ENCODE measurements around the gene DGKZ.

The DGKZ gene

DNA sequence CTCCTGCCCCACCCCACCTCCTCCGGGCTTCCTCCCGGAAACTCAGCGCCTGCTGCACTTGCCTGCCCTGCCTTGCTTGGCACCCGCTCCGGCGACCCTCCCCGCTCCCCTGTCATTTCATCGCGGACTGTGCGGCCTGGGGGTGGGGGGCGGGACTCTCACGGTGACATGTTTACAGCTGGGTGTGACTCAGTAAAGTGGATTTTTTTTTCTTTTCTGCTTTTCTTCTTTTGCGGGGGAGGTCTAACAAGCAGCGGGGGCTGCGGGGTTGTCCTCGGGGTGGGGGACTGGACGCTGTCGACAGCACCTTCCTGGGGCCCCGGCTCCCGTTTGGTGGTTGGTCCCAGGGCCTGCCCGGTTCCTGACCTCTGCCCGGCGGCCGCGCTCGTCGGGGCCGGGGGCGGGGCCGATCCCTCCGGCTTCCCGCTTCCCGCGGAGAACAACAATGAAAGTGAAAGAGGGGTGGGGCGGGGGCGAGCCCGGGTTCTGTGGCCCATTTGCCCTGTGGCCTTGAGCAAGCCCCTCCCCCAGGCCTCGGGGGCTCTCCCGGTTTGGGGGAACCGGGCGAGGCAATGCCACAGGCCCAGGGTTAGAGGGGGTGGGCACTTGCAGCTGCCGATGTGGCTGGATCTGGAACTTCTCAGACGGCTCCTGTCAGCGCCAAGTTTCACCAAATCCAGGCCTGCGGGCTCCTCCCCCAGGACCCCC, 33.2 kb downstream of the DGKZ start:
- TF ChIP-seq, protein P1, sequence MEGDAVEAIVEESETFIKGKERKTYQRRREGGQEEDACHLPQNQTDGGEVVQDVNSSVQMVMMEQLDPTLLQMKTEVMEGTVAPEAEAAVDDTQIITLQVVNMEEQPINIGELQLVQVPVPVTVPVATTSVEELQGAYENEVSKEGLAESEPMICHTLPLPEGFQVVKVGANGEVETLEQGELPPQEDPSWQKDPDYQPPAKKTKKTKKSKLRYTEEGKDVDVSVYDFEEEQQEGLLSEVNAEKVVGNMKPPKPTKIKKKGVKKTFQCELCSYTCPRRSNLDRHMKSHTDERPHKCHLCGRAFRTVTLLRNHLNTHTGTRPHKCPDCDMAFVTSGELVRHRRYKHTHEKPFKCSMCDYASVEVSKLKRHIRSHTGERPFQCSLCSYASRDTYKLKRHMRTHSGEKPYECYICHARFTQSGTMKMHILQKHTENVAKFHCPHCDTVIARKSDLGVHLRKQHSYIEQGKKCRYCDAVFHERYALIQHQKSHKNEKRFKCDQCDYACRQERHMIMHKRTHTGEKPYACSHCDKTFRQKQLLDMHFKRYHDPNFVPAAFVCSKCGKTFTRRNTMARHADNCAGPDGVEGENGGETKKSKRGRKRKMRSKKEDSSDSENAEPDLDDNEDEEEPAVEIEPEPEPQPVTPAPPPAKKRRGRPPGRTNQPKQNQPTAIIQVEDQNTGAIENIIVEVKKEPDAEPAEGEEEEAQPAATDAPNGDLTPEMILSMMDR (IDR thresholded peaks at IDR 0.05; ENCODE audit: low read length, missing control alignments), result no peak
- peak overlapping the region; percentile 52 for H3K4me3 ChIP-seq (replicated peaks; ENCODE audit: low read depth, low read length)
- DNase-seq (ENCODE audit: low read depth), result peak; percentile 49

DNA sequence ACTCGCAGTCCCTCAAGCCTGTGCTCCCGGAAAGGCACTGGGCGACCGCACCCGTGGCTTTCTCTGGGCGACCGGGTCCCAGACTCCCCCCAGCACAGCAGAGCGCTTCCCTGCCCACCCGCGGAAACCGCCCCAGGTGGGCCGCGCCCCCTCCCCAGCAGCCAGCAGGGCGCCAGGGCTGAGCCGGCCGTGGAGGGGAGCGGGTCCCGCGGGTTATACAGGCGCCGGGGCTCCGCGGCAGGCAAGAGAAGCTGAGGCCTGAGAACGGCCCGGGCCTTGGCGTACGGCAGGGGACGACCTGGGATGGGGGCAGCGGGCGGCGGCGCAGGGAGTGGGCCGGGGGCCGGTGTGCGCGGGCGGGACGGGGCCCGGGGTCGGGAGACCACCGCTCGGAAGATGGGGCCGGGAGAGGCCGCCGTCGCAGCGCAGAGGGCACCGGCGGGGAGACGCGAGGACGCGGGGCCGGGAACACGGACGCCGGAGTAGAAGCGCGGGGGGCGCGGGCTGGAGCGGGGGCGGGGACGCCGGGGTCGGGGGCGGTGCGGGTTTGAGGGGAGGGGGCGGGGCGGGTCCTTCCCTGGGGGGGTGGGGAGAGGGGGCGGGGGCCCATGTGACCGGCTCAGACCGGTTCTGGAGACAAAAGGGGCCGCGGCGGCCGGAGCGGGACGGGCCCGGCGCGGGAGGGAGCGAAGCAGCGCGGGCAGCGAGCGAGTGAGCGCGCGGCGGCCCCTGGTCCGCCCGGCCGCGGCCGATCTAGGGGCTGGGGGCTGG, 34.0 kb downstream of the DGKZ start, which contains the start of gene MDK:
TSS of gene MDK (plus strand) at position 622 of the 771 bp plus-strand sequence. CDS start 389 bp downstream, outside the sequence.
- TF ChIP-seq, protein P1 (IDR thresholded peaks at IDR 0.05; ENCODE audit: low read length, missing control alignments), result no peak
- H3K4me3 ChIP-seq (replicated peaks; ENCODE audit: low read depth, low read length), result peak within 1 kb of the TSS; percentile 59
- DNase-seq (ENCODE audit: low read depth), result no peak

DNA sequence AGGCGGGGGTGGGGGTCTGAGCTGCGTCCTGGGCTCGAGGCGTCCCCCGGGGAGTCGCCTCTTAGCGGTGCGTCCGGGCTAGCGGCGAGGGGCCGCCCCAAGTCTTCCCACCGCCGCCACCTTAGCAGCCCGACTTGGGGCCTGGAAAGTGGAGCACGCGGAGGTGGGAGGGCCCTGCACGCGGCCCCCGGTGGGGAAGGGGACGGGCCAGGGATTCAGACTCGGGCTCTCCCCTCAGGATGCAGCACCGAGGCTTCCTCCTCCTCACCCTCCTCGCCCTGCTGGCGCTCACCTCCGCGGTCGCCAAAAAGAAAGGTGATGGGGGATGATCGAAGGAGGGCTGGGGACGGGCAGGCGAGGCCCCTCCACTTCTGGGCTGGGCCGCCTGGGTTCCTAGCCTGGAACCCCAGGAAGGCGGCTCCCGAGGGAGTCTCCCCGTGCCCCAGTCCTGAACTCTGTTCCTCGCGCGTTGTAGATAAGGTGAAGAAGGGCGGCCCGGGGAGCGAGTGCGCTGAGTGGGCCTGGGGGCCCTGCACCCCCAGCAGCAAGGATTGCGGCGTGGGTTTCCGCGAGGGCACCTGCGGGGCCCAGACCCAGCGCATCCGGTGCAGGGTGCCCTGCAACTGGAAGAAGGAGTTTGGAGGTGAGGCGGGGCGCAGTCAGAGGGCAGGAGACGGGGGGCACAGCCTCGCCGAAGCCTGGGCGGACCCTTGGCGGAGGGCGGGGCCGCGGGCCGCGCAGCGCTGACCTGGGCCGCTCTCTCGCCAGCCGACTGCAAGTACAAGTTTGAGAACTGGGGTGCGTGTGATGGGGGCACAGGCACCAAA, 34.8 kb downstream of the DGKZ start:
- TF ChIP-seq, protein P1 (IDR thresholded peaks at IDR 0.05; ENCODE audit: low read length, missing control alignments), result no peak
- no peak for DNase-seq (ENCODE audit: low read depth)

DNA sequence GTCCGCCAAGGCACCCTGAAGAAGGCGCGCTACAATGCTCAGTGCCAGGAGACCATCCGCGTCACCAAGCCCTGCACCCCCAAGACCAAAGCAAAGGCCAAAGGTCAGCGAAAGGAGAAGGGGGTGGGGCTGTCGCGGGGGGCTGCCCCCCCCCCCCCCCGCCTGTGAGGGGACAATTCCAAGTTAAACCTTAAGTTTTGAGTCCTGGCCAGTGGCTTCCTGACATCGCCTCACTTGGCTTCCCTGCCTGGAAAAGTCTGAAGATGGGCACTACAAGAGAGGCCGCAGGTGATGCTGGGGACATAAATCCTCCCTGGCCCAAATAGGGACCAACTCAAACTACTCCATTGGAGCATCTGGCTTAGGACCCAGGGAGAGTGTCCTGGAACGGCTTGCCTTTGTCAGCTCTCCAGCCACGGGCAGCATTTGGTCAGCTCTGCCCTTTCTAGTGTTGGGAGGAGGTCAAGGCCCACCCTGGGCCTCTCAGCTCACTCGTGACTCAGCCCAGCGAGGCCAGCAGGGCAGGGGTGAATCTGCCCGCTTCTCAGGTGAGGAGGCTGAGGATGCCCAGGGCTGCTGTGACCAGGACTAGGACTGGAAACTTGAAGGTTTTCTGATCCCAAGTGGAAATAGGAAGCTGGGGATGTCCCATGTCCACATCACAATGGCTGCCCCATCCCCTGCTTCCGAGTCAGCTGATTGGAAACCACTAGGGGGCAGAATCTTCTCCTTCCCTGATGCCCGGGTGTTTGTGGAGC, 35.6 kb downstream of the DGKZ start:
- peak overlapping the region; percentile 59 for H3K4me3 ChIP-seq (replicated peaks; ENCODE audit: low read depth, low read length)
- DNase-seq (ENCODE audit: low read depth), result peak; percentile 63
- TF ChIP-seq, protein P1 (IDR thresholded peaks at IDR 0.05; ENCODE audit: low read length, missing control alignments), result peak; percentile 66

More for the DNA sequence above, 34.8 kb downstream of the DGKZ start:
- H3K4me3 ChIP-seq (replicated peaks; ENCODE audit: low read depth, low read length), result peak overlapping the region; percentile 59

DNA sequence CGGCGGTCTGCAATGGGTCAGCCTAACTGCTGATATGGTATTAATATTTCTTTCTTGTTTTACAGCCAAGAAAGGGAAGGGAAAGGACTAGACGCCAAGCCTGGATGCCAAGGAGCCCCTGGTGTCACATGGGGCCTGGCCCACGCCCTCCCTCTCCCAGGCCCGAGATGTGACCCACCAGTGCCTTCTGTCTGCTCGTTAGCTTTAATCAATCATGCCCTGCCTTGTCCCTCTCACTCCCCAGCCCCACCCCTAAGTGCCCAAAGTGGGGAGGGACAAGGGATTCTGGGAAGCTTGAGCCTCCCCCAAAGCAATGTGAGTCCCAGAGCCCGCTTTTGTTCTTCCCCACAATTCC, 36.1 kb downstream of the DGKZ start:
- H3K4me3 ChIP-seq (replicated peaks; ENCODE audit: low read depth, low read length), result no peak overlapping the region
- DNase-seq (ENCODE audit: low read depth), result no peak
- TF ChIP-seq, protein P1 (IDR thresholded peaks at IDR 0.05; ENCODE audit: low read length, missing control alignments), result no peak

All from fibroblast of pulmonary artery (primary cell).